VCaP (cell line): ENCODE data around the gene CHAF1A.

Source experiments
- H3K27ac ChIP-seq: fragments of 450-650 bp; 2 replicates; pipeline ENCODE4 v1.5.1; 2017
- CTCF ChIP-seq: fragments of 450-650 bp; conservative IDR thresholded peaks from 2 replicates; pipeline ENCODE4 v1.5.1; 2017; ENCODE audit warnings: mild to moderate bottlenecking, moderate library complexity

The CHAF1A gene

DNA sequence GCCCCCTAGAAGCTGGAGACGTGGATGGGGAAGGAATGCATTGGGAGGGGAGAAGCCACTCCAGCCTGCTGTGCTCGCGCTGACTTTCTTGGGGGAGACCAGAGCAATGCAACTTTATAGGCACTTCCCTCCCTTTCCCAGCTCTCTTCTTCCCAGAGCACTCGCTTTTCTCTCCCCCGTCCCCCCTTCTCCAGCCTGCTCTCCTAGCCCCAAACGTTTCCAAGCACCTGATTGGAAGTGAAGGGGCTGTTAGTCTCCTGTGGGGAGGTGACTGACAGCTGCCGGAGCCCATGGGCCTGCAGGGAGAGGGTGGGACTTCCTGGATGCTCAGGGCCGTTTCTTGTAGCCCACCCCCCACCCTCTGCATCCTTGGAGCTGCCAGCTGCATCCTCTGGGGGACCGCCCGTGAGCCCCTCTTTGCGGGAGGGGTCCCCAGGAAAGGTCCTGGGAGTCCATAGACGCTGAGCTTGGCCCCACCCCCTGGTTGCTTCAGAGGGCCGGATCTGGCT lies 72.1 kb downstream of the CHAF1A start:
- H3K27ac ChIP-seq = peak overlapping the region; percentile 82
- TF ChIP-seq CTCF = no peak

GRCh38 chr19:4477034-4477801 lies 74.8 kb downstream of the CHAF1A start:
- H3K27ac ChIP-seq = no peak overlapping the region
- no peak for TF ChIP-seq CTCF

GRCh38 chr19:4482721-4483364 lies 80.4 kb downstream of the CHAF1A start:
- H3K27ac ChIP-seq = no peak overlapping the region
- no peak for TF ChIP-seq CTCF

DNA sequence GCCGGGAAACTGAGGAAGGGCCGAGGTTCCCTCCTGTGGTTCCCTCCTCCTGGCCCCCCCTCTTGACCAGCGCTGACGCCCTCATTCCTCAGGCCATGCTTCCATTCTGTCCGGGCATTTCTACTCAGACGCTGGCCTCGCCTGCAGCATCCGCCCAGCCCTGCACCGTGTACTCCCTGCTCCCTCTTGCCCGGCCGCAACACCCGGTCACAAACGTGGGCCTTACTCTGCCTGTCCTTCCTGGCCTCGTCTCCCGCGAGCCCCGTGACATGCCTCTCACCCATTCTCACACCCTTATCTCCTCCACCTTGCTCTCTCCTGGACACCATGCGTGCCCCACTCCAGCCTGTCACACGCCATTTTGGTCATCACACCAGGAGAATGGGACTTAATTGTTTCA lies 80.9 kb downstream of the CHAF1A start:
- TF ChIP-seq CTCF = no peak
- no peak overlapping the region for H3K27ac ChIP-seq

GRCh38 chr19:4487572-4487971 lies 85.1 kb downstream of the CHAF1A start:
- no peak for TF ChIP-seq CTCF
- H3K27ac ChIP-seq = peak overlapping the region; percentile 34; the same call in 1 of the 2 replicates

GRCh38 chr19:4488496-4488895 lies 86.1 kb downstream of the CHAF1A start:
- H3K27ac ChIP-seq = no peak overlapping the region
- no peak for TF ChIP-seq CTCF

- no peak overlapping the region for H3K27ac ChIP-seq
These were observed 89.0 kb downstream of the CHAF1A start for GRCh38 chr19:4491446-4491845.

More at GRCh38 chr19:4491446-4491845, 89.0 kb downstream of the CHAF1A start:
- TF ChIP-seq CTCF = no peak
